Activated CD4-positive, alpha-beta T cell treated with anti-CD3 and anti-CD28 coated beads, Interleukin-2, amount 50 U/mL, for 16 hours (primary cell): ENCODE data around the gene TRMT13.
"Not testable (repeated sequence)": the region's sequence is repeated elsewhere in the genome, so short reads cannot be mapped to it uniquely, and the experiment has no call there.

Experiments
- DNase-seq: peaks from one replicate; pipeline ENCODE4 v3.0.0-alpha.2; 2020

TRMT13 gene

GRCh38 chr1:100164216-100164615 lies 31.3 kb downstream of the TRMT13 start:
- DNase-seq, result no peak

GRCh38 chr1:100164702-100165101 lies 31.7 kb downstream of the TRMT13 start:
- DNase-seq, result no peak

GRCh38 chr1:100168051-100168450 lies 35.1 kb downstream of the TRMT13 start:
- DNase-seq, result no peak

- no peak for DNase-seq
These were observed 44.5 kb downstream of the TRMT13 start for GRCh38 chr1:100177295-100178041.

- DNase-seq, result no peak
These were observed 45.1 kb downstream of the TRMT13 start, which contains the start of gene LRRC39 for GRCh38 chr1:100178091-100178490. LRRC39 (minus strand) TSS chr1:100178256; CDS start chr1:100168516, 9,740 bp downstream.

- DNase-seq, result no peak
These were observed 50.4 kb downstream of the TRMT13 start for GRCh38 chr1:100183370-100183769.

GRCh38 chr1:100184536-100184935 lies 51.6 kb downstream of the TRMT13 start:
- peak; percentile 0 for DNase-seq

- DNase-seq, result no peak
These were observed 54.9 kb downstream of the TRMT13 start for GRCh38 chr1:100187912-100188311.

GRCh38 chr1:100188617-100189016 lies 55.7 kb downstream of the TRMT13 start:
- DNase-seq, result no peak

- DNase-seq, result no peak
These were observed 65.6 kb downstream of the TRMT13 start for GRCh38 chr1:100198596-100198995.

- not testable (repeated sequence) for DNase-seq
These were observed 67.1 kb downstream of the TRMT13 start for GRCh38 chr1:100200060-100200459.
